Esophagus squamous epithelium (tissue), 5 donors: ENCODE data around the gene SRGAP1. TPM values are rescaled to one million over a fixed set of nuclear protein-coding genes. Genes with fewer than 3 reads are reported as not detected.

Experiments
- DNase-seq: peaks from one replicate; lab custom pipeline; 2025; lab: John Stamatoyannopoulos, UW
- H3K27ac ChIP-seq, 4 donors: fragments of 200-600 bp; sonication (generic); one replicate each; pipeline ENCODE4 v1.5.1; 2016 to 2019; ENCODE audit warnings: mild to moderate bottlenecking in 1 of 4
- H3K27me3 ChIP-seq, 4 donors: fragments of 200-600 bp; sonication (generic); 1 replicate in 3 of 4; 2 replicates in 1 of 4; pipeline versions ENCODE4 v1.5.1 to v1.6.0; 2017 to 2021; ENCODE audit warnings: antibody characterized with exemption in 1 of 4
- H3K36me3 ChIP-seq, 3 donors: fragments of 200-600 bp; sonication (generic); one replicate each; pipeline ENCODE4 v1.5.1; 2016 to 2019
- H3K4me1 ChIP-seq, 3 donors: fragments of 200-600 bp; sonication (generic); one replicate each; pipeline ENCODE4 v1.5.1; 2017 to 2019
- H3K4me3 ChIP-seq, 4 donors: fragments of 200-600 bp; sonication (generic); 1 replicate in 3 of 4; 2 replicates in 1 of 4; pipeline ENCODE4 v1.5.1; 2016 to 2019; ENCODE audit warnings: mild to moderate bottlenecking in 2 of 4, moderate library complexity in 1 of 4
- H3K9me3 ChIP-seq, 3 donors: fragments of 200-600 bp; sonication (generic); one replicate each; pipeline ENCODE4 v1.5.1; 2016 to 2019
- POLR2A ChIP-seq, 4 donors: fragments of 450-650 bp; IDR thresholded peaks; one replicate each; pipeline ENCODE4 v1.6.1; 2017; ENCODE audit warnings: antibody characterized with exemption in 4 of 4, mild to moderate bottlenecking in 4 of 4, moderate library complexity in 3 of 4
- WGBS, 2 donors: methylation state at CpG; one replicate each; pipeline ENCODE4 v1.1.5; 2018; 5-methylcytosine and 5-hydroxymethylcytosine counted together
- intact Hi-C: fragments of 100-400 bp; cut with DNase I; formaldehyde crosslinking; loops from one replicate; pipeline ENCODE4 v1.15.0; 2022
- total RNA-seq, 4 donors: library from RNA; depleted of rRNA; stranded (reverse); fragments of >200 nt; gene quantifications; one replicate each; pipeline ENCODE4 v1.1.0, GENCODE V29; 2016
- TF ChIP-seq, protein P1 (sequence below), 6 experiments: fragments of 450-650 bp in 4 of 6; fragments of 200-600 bp in 2 of 6; sonication (generic) in 2 of 6; IDR thresholded peaks; one replicate each; pipeline ENCODE4 v1.5.1; 2016 to 2019; ENCODE audit warnings: antibody characterized with exemption in 6 of 6, mild to moderate bottlenecking in 4 of 6, moderate library complexity in 4 of 6
- donor health status: DM: yes; HTN: yes; CAD: no.

SRGAP1 gene
- total RNA-seq, 4 donors from 2014 or later, result 2.0 to 5.3 (median 3.6) TPM

- H3K9me3 ChIP-seq, result no peaks in the 10 kb centered on the region
- intact Hi-C loops, result no loop called here
- TF ChIP-seq, protein P1, sequence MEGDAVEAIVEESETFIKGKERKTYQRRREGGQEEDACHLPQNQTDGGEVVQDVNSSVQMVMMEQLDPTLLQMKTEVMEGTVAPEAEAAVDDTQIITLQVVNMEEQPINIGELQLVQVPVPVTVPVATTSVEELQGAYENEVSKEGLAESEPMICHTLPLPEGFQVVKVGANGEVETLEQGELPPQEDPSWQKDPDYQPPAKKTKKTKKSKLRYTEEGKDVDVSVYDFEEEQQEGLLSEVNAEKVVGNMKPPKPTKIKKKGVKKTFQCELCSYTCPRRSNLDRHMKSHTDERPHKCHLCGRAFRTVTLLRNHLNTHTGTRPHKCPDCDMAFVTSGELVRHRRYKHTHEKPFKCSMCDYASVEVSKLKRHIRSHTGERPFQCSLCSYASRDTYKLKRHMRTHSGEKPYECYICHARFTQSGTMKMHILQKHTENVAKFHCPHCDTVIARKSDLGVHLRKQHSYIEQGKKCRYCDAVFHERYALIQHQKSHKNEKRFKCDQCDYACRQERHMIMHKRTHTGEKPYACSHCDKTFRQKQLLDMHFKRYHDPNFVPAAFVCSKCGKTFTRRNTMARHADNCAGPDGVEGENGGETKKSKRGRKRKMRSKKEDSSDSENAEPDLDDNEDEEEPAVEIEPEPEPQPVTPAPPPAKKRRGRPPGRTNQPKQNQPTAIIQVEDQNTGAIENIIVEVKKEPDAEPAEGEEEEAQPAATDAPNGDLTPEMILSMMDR (IDR thresholded peaks at IDR 0.05), result no peak
- no peak for TF ChIP-seq POLR2A (IDR thresholded peaks at IDR 0.05)
- DNase-seq, result no peak
- no peaks in the 10 kb centered on the region for H3K36me3 ChIP-seq
- H3K4me1 ChIP-seq, result peaks cover 0 to 20% (median 5%) of the 10 kb centered on the region in 3 donors
- H3K27ac ChIP-seq, result no peak overlapping the region
- no peak overlapping the region for H3K4me3 ChIP-seq
- H3K27me3 ChIP-seq, result no peaks in the 10 kb centered on the region
- WGBS, 2 donors, result 76 to 94% methylated on average over 1 of the region's 1 CpG
Observed at GRCh38 chr12:63893170-63893569, 48.7 kb downstream of the SRGAP1 start.

GRCh38 chr12:63894132-63894531 is 49.6 kb downstream of the SRGAP1 start:
- TF ChIP-seq, protein P1 (IDR thresholded peaks at IDR 0.05), result no peak
- no peak overlapping the region for H3K27ac ChIP-seq
- DNase-seq, result no peak
- H3K4me3 ChIP-seq, result no peak overlapping the region
- no peaks in the 10 kb centered on the region for H3K9me3 ChIP-seq
- no peaks in the 10 kb centered on the region for H3K27me3 ChIP-seq
- H3K36me3 ChIP-seq, result no peaks in the 10 kb centered on the region
- WGBS, 2 donors, result 65 to 78% methylated on average over 3 of the region's 3 CpGs
- H3K4me1 ChIP-seq, result peaks cover 0 to 30% (median 5%) of the 10 kb centered on the region in 3 donors
- intact Hi-C loops, result no loop called here

- no peaks in the 10 kb centered on the region for H3K27me3 ChIP-seq
- no peaks in the 10 kb centered on the region for H3K9me3 ChIP-seq
- TF ChIP-seq, protein P1 (IDR thresholded peaks at IDR 0.05), result no peak
- no peak for TF ChIP-seq POLR2A (IDR thresholded peaks at IDR 0.05)
- no peaks in the 10 kb centered on the region for H3K36me3 ChIP-seq
- no peak for DNase-seq
- H3K4me3 ChIP-seq, result no peak overlapping the region
- H3K27ac ChIP-seq, result no peak overlapping the region
- peaks cover 0 to 42% (median 5%) of the 10 kb centered on the region in 3 donors for H3K4me1 ChIP-seq
- intact Hi-C loops, result no loop called here
Observed at GRCh38 chr12:63895841-63896240, 51.3 kb downstream of the SRGAP1 start.

DNA sequence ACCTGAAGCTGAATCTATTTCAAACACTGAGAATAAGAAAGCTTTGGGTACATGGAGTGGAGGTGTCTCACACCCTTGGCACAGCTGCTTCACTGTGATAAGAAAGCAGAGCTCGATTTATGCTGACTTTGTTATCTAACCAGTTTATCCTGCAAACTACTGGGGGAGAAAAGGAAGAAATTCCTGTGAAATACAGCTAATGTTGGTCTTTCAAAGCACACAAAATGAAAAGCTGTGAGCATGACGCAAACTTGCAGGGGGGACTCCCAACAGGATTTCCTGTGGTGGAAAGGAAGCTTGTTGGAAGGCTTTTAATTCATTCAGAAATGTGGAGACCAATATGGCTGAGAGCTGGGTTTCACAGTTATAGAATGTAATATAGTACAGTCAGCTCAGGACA is 53.4 kb downstream of the SRGAP1 start:
- H3K36me3 ChIP-seq, result no peaks in the 10 kb centered on the region
- no peaks in the 10 kb centered on the region for H3K27me3 ChIP-seq
- peak overlapping the region in 1 of 4 donors; percentile 36 for H3K27ac ChIP-seq
- TF ChIP-seq, protein P1 (IDR thresholded peaks at IDR 0.05), result no peak
- TF ChIP-seq POLR2A (IDR thresholded peaks at IDR 0.05), result no peak
- H3K4me3 ChIP-seq, result no peak overlapping the region
- no peak for DNase-seq
- no peaks in the 10 kb centered on the region for H3K9me3 ChIP-seq
- H3K4me1 ChIP-seq, result peaks cover 0 to 60% (median 5%) of the 10 kb centered on the region in 3 donors
- WGBS, 2 donors, result 43 to 54% methylated on average over 2 of the region's 2 CpGs
- intact Hi-C loops, result no loop called here

DNA sequence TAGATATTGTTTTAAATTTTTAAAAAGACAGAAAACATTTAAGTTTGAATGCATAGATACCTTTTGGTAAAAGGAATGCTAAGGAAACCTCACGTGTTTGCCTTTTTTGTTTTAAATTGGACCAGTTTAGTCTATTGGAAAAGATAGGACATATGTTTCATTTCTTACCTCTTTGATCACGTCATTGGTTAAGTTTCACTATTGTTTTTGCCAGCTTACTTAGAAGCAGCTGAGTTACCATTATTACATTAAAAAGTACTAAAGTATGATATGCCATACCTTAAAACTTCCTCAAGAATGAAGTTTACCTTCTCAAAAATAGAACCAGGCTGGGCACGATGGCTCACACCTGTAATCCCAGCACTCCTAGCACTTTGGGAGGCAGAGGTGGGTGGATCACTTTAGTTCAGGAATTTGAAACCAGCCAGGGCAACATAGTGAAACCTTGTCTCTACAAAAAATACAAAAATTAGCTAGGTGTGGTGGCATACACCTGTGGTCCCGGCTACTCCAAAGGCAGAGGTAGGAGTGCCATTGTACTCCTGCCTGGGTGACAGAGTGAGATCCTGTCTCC is 54.4 kb downstream of the SRGAP1 start:
- DNase-seq, result no peak
- TF ChIP-seq, protein P1 (IDR thresholded peaks at IDR 0.05), result no peak
- no peak for TF ChIP-seq POLR2A (IDR thresholded peaks at IDR 0.05)
- Histone ChIP-seq H3K36me3 (no peaks in the 10 kb centered on the region), H3K9me3 (no peaks in the 10 kb centered on the region), H3K27ac (no peak overlapping the region), H3K4me3 (no peak overlapping the region), H3K4me1 (peaks cover 0 to 60% (median 5%) of the 10 kb centered on the region in 3 donors), H3K27me3 (no peaks in the 10 kb centered on the region)
- intact Hi-C loops, result no loop called here
- 72 to 88% methylated on average over 4 of the region's 4 CpGs for WGBS, 2 donors
